OCI-LY3 (cell line): Measurements from ENCODE around the gene CACNG8.

Experiments
- H2AFZ ChIP-seq: fragments of 200-600, 300-600 bp; shearing (Covaris generic); 2 replicates; pipeline ENCODE4 v1.6.0; 2014; ENCODE audit warnings: antibody characterized with exemption, low read depth, low read length
- H3K27ac ChIP-seq: fragments of 200-600, 300-600 bp; sonication (generic); 2 replicates; pipeline ENCODE4 v1.5.1; 2014; ENCODE audit warnings: mild to moderate bottlenecking, low read length, moderate library complexity, mixed read lengths
- H3K27me3 ChIP-seq: fragments of 200-600, 300-600 bp; sonication (generic); 2 replicates; pipeline ENCODE4 v1.6.1; 2014; ENCODE audit warnings: low read depth, low read length, mixed read lengths
- H3K36me3 ChIP-seq: fragments of 200-600, 300-600 bp; sonication (generic); replicated peaks from 2 replicates; pipeline ENCODE3; 2014; ENCODE audit warnings: low read depth, low read length, mixed read lengths
- H3K4me1 ChIP-seq: fragments of 300-600, 200-600 bp; sonication (generic); 2 replicates; pipeline ENCODE4 v1.6.1; 2014; ENCODE audit warnings: low read length, mixed read lengths
- H3K4me2 ChIP-seq: fragments of 200-600, 300-600 bp; sonication (generic); 2 replicates; pipeline ENCODE4 v1.6.1; 2014; ENCODE audit warnings: low read length, mixed read lengths
- H3K4me3 ChIP-seq: fragments of 300-600, 200-600 bp; sonication (generic); 2 replicates; pipeline ENCODE4 v1.5.1; 2014; ENCODE audit warnings: antibody characterized with exemption, mild to moderate bottlenecking, low read length, moderate library complexity
- H3K79me2 ChIP-seq: fragments of 300-600, 200-600 bp; shearing (Covaris generic); 2 replicates; pipeline ENCODE4 v1.6.1; 2014; ENCODE audit warnings: mild to moderate bottlenecking, low read length, mixed read lengths
- H3K9ac ChIP-seq: fragments of 300-600, 200-600 bp; shearing (Covaris generic); 2 replicates; pipeline ENCODE4 v1.6.0; 2014; ENCODE audit warnings: mild to moderate bottlenecking, low read length, moderate library complexity
- H3K9me3 ChIP-seq: fragments of 200-600, 300-600 bp; shearing (Covaris generic); 2 replicates; pipeline ENCODE4 v1.6.1; 2014; ENCODE audit warnings: low read length, mixed read lengths; ENCODE audit not compliant: insufficient read depth
- H4K20me1 ChIP-seq: fragments of 200-600, 300-600 bp; sonication (generic); 2 replicates; pipeline ENCODE4 v1.6.1; 2016; ENCODE audit warnings: low read length, mixed read lengths; ENCODE audit not compliant: insufficient read depth
- EZH2phosphoT487 ChIP-seq: fragments of 200-600 bp; shearing (Covaris generic); IDR thresholded peaks from 2 replicates; pipeline ENCODE4 v1.6.1; 2018; ENCODE audit warnings: antibody characterized with exemption, mixed run types, low read depth
- TF ChIP-seq, protein P1 (sequence below): fragments of 200-600, 300-600 bp; sonication (generic); IDR thresholded peaks from 2 replicates; pipeline ENCODE4 v1.5.1; 2014; ENCODE audit warnings: antibody characterized with exemption, low read length, low read depth

CACNG8 gene

DNA sequence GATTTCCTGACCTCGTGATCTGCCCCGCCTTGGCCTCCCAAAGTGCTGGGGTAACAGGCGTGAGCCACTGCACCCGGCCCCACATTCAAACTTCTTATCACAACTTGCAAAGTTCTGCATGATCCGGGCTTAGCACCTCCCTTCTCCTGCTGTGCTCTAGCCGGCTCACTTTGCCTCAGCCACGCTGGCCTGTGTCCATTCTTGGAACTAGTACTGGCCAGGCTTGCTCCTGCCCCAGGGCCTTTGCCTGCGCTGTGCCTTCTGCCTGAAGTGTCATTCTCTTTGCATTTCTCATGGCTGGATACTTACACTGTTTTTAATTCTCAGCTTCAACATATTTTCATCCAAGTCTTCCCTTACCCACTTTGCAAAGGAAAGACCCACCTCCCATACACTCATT lies 58.6 kb downstream of the CACNG8 start:
- Histone ChIP-seq H3K4me2 (no peak overlapping the region), H3K79me2 (no peaks in the 10 kb centered on the region), H2AFZ (no peak overlapping the region), H3K9ac (no peak overlapping the region), H3K4me3 (no peak overlapping the region), H4K20me1 (no peaks in the 10 kb centered on the region), H3K4me1 (no peaks in the 10 kb centered on the region), H3K9me3 (no peaks in the 10 kb centered on the region), H3K27me3 (no peaks in the 10 kb centered on the region), H3K27ac (no peak overlapping the region), H3K36me3 (no peaks in the 10 kb centered on the region)
- no peak for TF ChIP-seq EZH2phosphoT487
- TF ChIP-seq, protein P1, sequence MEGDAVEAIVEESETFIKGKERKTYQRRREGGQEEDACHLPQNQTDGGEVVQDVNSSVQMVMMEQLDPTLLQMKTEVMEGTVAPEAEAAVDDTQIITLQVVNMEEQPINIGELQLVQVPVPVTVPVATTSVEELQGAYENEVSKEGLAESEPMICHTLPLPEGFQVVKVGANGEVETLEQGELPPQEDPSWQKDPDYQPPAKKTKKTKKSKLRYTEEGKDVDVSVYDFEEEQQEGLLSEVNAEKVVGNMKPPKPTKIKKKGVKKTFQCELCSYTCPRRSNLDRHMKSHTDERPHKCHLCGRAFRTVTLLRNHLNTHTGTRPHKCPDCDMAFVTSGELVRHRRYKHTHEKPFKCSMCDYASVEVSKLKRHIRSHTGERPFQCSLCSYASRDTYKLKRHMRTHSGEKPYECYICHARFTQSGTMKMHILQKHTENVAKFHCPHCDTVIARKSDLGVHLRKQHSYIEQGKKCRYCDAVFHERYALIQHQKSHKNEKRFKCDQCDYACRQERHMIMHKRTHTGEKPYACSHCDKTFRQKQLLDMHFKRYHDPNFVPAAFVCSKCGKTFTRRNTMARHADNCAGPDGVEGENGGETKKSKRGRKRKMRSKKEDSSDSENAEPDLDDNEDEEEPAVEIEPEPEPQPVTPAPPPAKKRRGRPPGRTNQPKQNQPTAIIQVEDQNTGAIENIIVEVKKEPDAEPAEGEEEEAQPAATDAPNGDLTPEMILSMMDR: no peak

DNA sequence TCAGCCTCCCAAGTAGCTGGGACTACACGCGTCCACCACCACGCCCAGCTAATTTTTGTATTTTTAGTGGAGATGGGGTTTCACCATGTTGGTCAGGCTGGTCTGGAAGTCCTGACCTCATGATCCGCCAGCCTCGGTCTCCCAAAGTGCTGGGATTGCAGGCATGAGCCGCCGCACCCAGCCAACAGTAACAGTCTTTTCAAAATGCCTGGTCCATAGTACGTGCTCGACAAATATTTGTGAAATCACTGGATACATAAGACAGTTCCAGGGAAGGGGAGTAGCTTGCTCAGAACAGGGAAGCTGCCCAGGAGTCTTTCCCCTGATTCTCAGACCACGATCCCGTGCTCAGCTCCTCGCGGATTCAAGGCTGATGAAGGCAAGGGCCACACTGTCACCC lies 59.2 kb downstream of the CACNG8 start:
- Histone ChIP-seq H3K27me3 (no peaks in the 10 kb centered on the region), H3K4me1 (no peaks in the 10 kb centered on the region), H3K36me3 (no peaks in the 10 kb centered on the region), H3K9me3 (no peaks in the 10 kb centered on the region), H3K4me2 (no peak overlapping the region), H3K79me2 (no peaks in the 10 kb centered on the region), H3K4me3 (no peak overlapping the region), H2AFZ (no peak overlapping the region), H3K27ac (no peak overlapping the region), H3K9ac (no peak overlapping the region), H4K20me1 (no peaks in the 10 kb centered on the region)
- TF ChIP-seq, protein P1: no peak
- TF ChIP-seq EZH2phosphoT487: no peak

DNA sequence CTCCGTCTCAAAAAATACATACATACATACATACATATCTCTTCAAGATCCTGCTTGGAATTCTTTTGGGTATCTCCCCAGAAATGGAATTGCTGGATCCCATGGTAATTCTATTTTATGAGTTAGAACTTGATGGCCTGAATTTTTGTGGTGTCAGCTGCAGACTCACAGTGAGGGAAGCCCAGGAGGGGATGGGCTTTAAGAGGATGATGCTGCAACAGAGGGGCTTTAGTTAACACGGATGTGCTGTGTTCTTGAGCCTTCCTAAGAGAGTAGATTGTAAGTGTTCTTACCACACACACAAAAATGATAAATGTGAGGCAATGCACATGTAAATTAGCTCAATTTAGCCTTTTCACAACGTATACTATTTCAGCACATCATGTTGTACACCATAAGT lies 60.5 kb downstream of the CACNG8 start:
- H3K4me3 ChIP-seq: no peak overlapping the region
- H3K4me2 ChIP-seq: no peak overlapping the region
- H3K4me1 ChIP-seq: no peaks in the 10 kb centered on the region
- no peaks in the 10 kb centered on the region for H3K79me2 ChIP-seq
- no peak overlapping the region for H3K27ac ChIP-seq
- TF ChIP-seq, protein P1: no peak
- TF ChIP-seq EZH2phosphoT487: no peak
- no peaks in the 10 kb centered on the region for H3K9me3 ChIP-seq
- H4K20me1 ChIP-seq: no peaks in the 10 kb centered on the region
- no peak overlapping the region for H3K9ac ChIP-seq
- no peak overlapping the region for H2AFZ ChIP-seq
- H3K36me3 ChIP-seq: no peaks in the 10 kb centered on the region
- H3K27me3 ChIP-seq: no peaks in the 10 kb centered on the region

DNA sequence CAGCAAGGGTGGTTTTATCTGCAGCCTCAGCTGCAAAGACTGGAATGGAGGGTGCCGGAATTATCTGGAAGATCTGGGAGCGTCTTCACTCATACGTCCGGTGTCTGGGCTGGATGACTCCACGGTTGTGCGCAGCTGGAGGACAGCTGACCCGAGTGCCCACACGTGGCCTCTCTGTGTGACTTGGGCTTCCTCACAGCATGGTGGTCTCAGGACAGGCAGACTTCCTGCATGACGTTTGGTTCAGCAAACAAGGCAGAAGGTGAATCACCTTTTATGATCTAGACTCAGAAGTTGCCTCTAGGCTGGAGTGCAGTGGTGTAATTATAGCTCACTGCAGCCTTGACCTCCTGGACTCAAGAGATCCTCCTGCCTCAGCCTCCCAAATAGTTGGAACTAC lies 61.9 kb downstream of the CACNG8 start:
- no peaks in the 10 kb centered on the region for H3K9me3 ChIP-seq
- H2AFZ ChIP-seq: no peak overlapping the region
- TF ChIP-seq, protein P1: no peak
- no peaks in the 10 kb centered on the region for H3K36me3 ChIP-seq
- no peaks in the 10 kb centered on the region for H4K20me1 ChIP-seq
- no peak overlapping the region for H3K9ac ChIP-seq
- H3K4me1 ChIP-seq: no peaks in the 10 kb centered on the region
- H3K4me3 ChIP-seq: no peak overlapping the region
- no peaks in the 10 kb centered on the region for H3K79me2 ChIP-seq
- no peak overlapping the region for H3K4me2 ChIP-seq
- H3K27ac ChIP-seq: no peak overlapping the region
- H3K27me3 ChIP-seq: no peaks in the 10 kb centered on the region
